Progenitor cell of endocrine pancreas (in vitro differentiated cells): ENCODE data around the gene EVI5L. TPM values are rescaled to one million over a fixed set of nuclear protein-coding genes. Genes with fewer than 3 reads are reported as not detected.

Source experiments
- DNase-seq: peaks from one replicate; pipeline ENCODE4 v3.0.0; 2021; ENCODE audit warnings: low spot score; ENCODE audit not compliant: unreplicated experiment
- H3K27ac Mint-ChIP-seq: 2 replicates; pipeline ENCODE4 v1.8.0; 2021; ENCODE audit warnings: mild to moderate bottlenecking, moderate library complexity, mixed read lengths
- H3K27me3 Mint-ChIP-seq: 2 replicates; pipeline ENCODE4 v1.8.0; 2021; ENCODE audit warnings: mixed read lengths
- H3K36me3 Mint-ChIP-seq: 2 replicates; pipeline ENCODE4 v1.8.0; 2022; ENCODE audit warnings: mixed read lengths; ENCODE audit not compliant: insufficient read depth
- H3K4me1 Mint-ChIP-seq: 2 replicates; pipeline ENCODE4 v1.8.0; 2021; ENCODE audit warnings: low read depth, mixed read lengths
- H3K4me3 Mint-ChIP-seq: 2 replicates; pipeline ENCODE4 v1.8.0; 2021; ENCODE audit warnings: low read depth, mild to moderate bottlenecking, moderate library complexity, mixed read lengths
- H3K9me3 Mint-ChIP-seq: 2 replicates; pipeline ENCODE4 v1.8.0; 2021; ENCODE audit warnings: low read depth, mixed read lengths
- CTCF ChIP-seq: fragments of 200-600 bp; sonication (generic); IDR thresholded peaks from one replicate; pipeline ENCODE4 v1.5.0; 2021; ENCODE audit warnings: antibody characterized with exemption, mild to moderate bottlenecking; ENCODE audit not compliant: unreplicated experiment
- total RNA-seq: library from RNA; stranded (reverse); gene quantifications from 2 replicates; pipeline ENCODE4 v1.2.1, GENCODE V29; 2021

The EVI5L gene
- total RNA-seq, 1 donor from 2014 or later: 16.2 TPM

GRCh38 chr19:7907122-7907521 is 77.1 kb downstream of the EVI5L start:
- Mint-ChIP-seq H3K27ac (no peak overlapping the region), H3K4me3 (no peak overlapping the region), H3K9me3 (no peaks in the 10 kb centered on the region), H3K27me3 (no peaks in the 10 kb centered on the region), H3K4me1 (peaks cover 19% of the 10 kb centered on the region), H3K36me3 (peaks cover 8% of the 10 kb centered on the region)
- no peak for TF ChIP-seq CTCF
- DNase-seq: no peak

GRCh38 chr19:7907544-7907943 is 77.5 kb downstream of the EVI5L start:
- H3K4me1 Mint-ChIP-seq: peaks cover 17% of the 10 kb centered on the region
- no peak overlapping the region for H3K27ac Mint-ChIP-seq
- TF ChIP-seq CTCF: no peak
- H3K36me3 Mint-ChIP-seq: peaks cover 8% of the 10 kb centered on the region
- no peak for DNase-seq
- H3K9me3 Mint-ChIP-seq: no peaks in the 10 kb centered on the region
- no peaks in the 10 kb centered on the region for H3K27me3 Mint-ChIP-seq
- no peak overlapping the region for H3K4me3 Mint-ChIP-seq

GRCh38 chr19:7908078-7908699 is 78.2 kb downstream of the EVI5L start:
- peaks cover 12% of the 10 kb centered on the region for H3K36me3 Mint-ChIP-seq
- no peaks in the 10 kb centered on the region for H3K9me3 Mint-ChIP-seq
- H3K4me1 Mint-ChIP-seq: peaks cover 13% of the 10 kb centered on the region
- DNase-seq: no peak
- no peaks in the 10 kb centered on the region for H3K27me3 Mint-ChIP-seq
- no peak overlapping the region for H3K4me3 Mint-ChIP-seq
- H3K27ac Mint-ChIP-seq: no peak overlapping the region
- TF ChIP-seq CTCF: no peak

- TF ChIP-seq CTCF: no peak
- H3K4me3 Mint-ChIP-seq: no peak overlapping the region
- no peak overlapping the region for H3K27ac Mint-ChIP-seq
- H3K36me3 Mint-ChIP-seq: peaks cover 14% of the 10 kb centered on the region
- no peaks in the 10 kb centered on the region for H3K9me3 Mint-ChIP-seq
- no peaks in the 10 kb centered on the region for H3K27me3 Mint-ChIP-seq
- peaks cover 11% of the 10 kb centered on the region for H3K4me1 Mint-ChIP-seq
- DNase-seq: no peak
Observed at GRCh38 chr19:7908742-7909461, 78.9 kb downstream of the EVI5L start.

GRCh38 chr19:7909471-7910067 is 79.6 kb downstream of the EVI5L start:
- H3K4me1 Mint-ChIP-seq: peaks cover 9% of the 10 kb centered on the region

More at GRCh38 chr19:7909471-7910067, 79.6 kb downstream of the EVI5L start:
- no peak overlapping the region for H3K27ac Mint-ChIP-seq
- H3K27me3 Mint-ChIP-seq: peaks cover 3% of the 10 kb centered on the region
- no peak for TF ChIP-seq CTCF
- H3K36me3 Mint-ChIP-seq: peaks cover 14% of the 10 kb centered on the region
- DNase-seq: no peak
- no peaks in the 10 kb centered on the region for H3K9me3 Mint-ChIP-seq
- H3K4me3 Mint-ChIP-seq: no peak overlapping the region
